HCT116 (cell line): ENCODE data around the gene LY6G5B. TPM values are rescaled to one million over a fixed set of nuclear protein-coding genes. Genes with fewer than 3 reads are reported as not detected.

Source experiments
- ATAC-seq: fragments of 200-7000 bp; cut with Tn5 transposase; 2 replicates; pipeline ENCODE4 v1.9.1; 2020; ENCODE audit warnings: mild to moderate bottlenecking, moderate library complexity
- BruUV-seq: library from RNA; stranded (reverse); fragments of 400-500 nt; replicated peaks from 2 replicates; lab custom pipeline; 2021; lab: Mats Ljungman, UMichigan
- CTCF ChIA-PET: fragments of 300-600 bp; sonication (Branson Sonifier 250); formaldehyde crosslinking; loops from one replicate; lab custom pipeline; 2021; ENCODE audit warnings: antibody characterized with exemption; lab: Charles Lee
- POLR2A ChIA-PET: fragments of 300-600, 350-600 bp; sonication (Branson Sonifier 250); formaldehyde crosslinking; loops from one replicate; lab custom pipeline; 2021; ENCODE audit warnings: antibody characterized with exemption; lab: Charles Lee
- RAD21 ChIA-PET, 2 experiments: fragments of 300-600 bp; sonication (Branson Sonifier 250); formaldehyde crosslinking; loops; one replicate each; lab custom pipeline; 2023; ENCODE audit warnings: low total read pairs in 2 of 2; ENCODE audit not compliant: uncharacterized antibody in 2 of 2, unreplicated experiment in 2 of 2, low non-redundant PET in 1 of 2; lab: Charles Lee
- DNase-seq: peaks from one replicate; pipeline ENCODE4 v3.0.0-alpha.2; 2010; ENCODE audit warnings: low read depth, low spot score
- H2AFZ ChIP-seq: fragments of 200-600 bp; shearing (Covaris generic), sonication (generic); 2 replicates; pipeline ENCODE4 v1.6.1; 2017; ENCODE audit warnings: low read depth, mixed run types, mixed read lengths, antibody characterized with exemption, low read length; ENCODE audit not compliant: poor library complexity, severe bottlenecking
- H3K27ac ChIP-seq: 2 replicates; pipeline ENCODE4 v1.5.1; 2012; ENCODE audit warnings: low read depth, low read length
- H3K27me3 ChIP-seq: fragments of 200-600 bp; sonication (generic); 2 replicates; pipeline ENCODE4 v1.6.1; 2016; ENCODE audit warnings: mixed run types, low read length, mixed read lengths; ENCODE audit not compliant: insufficient read depth
- H3K36me3 ChIP-seq, 2 experiments: fragments of 200-500 bp in 1 of 2; fragments of 200-600 bp in 1 of 2; sonication (Bioruptor generic) in 1 of 2; sonication (generic) in 1 of 2; 2 replicates each; pipeline versions ENCODE4 v1.5.1 to v1.6.1; 2014 to 2016; ENCODE audit warnings: low read length in 2 of 2, inconsistent platforms in 1 of 2, mixed read lengths in 1 of 2, mixed run types in 1 of 2; ENCODE audit not compliant: insufficient read depth in 2 of 2, control insufficient read depth in 1 of 2
- H3K4me1 ChIP-seq, 2 experiments: fragments of 200-600 bp in 1 of 2; sonication (generic) in 1 of 2; 2 replicates each; pipeline versions ENCODE4 v1.5.1 to v1.6.1; 2012 to 2017; ENCODE audit warnings: low read length in 2 of 2, inconsistent platforms in 1 of 2, mild to moderate bottlenecking in 1 of 2, mixed read lengths in 1 of 2, mixed run types in 1 of 2, moderate library complexity in 1 of 2; ENCODE audit not compliant: insufficient read depth in 2 of 2, control insufficient read depth in 1 of 2
- H3K4me2 ChIP-seq: fragments of 200-600 bp; sonication (generic); 2 replicates; pipeline ENCODE4 v1.6.1; 2017; ENCODE audit warnings: mixed run types, low read length, mixed read lengths
- H3K4me3 ChIP-seq, 2 experiments: fragments of 200-600 bp in 1 of 2; sonication (generic) in 1 of 2; replicated peaks in 1 of 2; 2 replicates each; pipeline ENCODE4 v1.5.1; 2011 to 2016; ENCODE audit warnings: low read length in 2 of 2, control low read depth in 1 of 2, low read depth in 1 of 2, mild to moderate bottlenecking in 1 of 2, mixed read lengths in 1 of 2, mixed run types in 1 of 2
- H3K79me2 ChIP-seq: fragments of 200-600 bp; sonication (generic); 2 replicates; pipeline ENCODE4 v1.6.1; 2017; ENCODE audit warnings: mild to moderate bottlenecking, mixed run types, low read length, moderate library complexity, mixed read lengths; ENCODE audit not compliant: insufficient read depth
- H3K9ac ChIP-seq: fragments of 200-600 bp; sonication (generic); 2 replicates; pipeline ENCODE4 v1.6.1; 2016; ENCODE audit warnings: low read length, mixed read lengths
- H3K9me2 ChIP-seq: fragments of 200-600 bp; sonication (generic), shearing (Covaris generic); 2 replicates; pipeline ENCODE4 v1.6.1; 2017; ENCODE audit warnings: mixed run types, mild to moderate bottlenecking, moderate library complexity; ENCODE audit not compliant: insufficient read depth
- H3K9me3 ChIP-seq, 2 experiments: fragments of 200-500 bp in 1 of 2; fragments of 200-600 bp in 1 of 2; sonication (Bioruptor generic) in 1 of 2; sonication (generic) in 1 of 2; 2 replicates each; pipeline ENCODE4 v1.6.1; 2014 to 2017; ENCODE audit warnings: low read length in 2 of 2, mixed read lengths in 2 of 2, inconsistent platforms in 1 of 2, low read depth in 1 of 2, mild to moderate bottlenecking in 1 of 2, mixed run types in 1 of 2, moderate library complexity in 1 of 2; ENCODE audit not compliant: control insufficient read depth in 1 of 2, insufficient read depth in 1 of 2
- H4K20me1 ChIP-seq: fragments of 200-600 bp; sonication (generic), shearing (Covaris generic); 2 replicates; pipeline ENCODE4 v1.6.1; 2017; ENCODE audit warnings: mixed run types, mild to moderate bottlenecking, moderate library complexity; ENCODE audit not compliant: insufficient read depth
- EZH2phosphoT487 ChIP-seq: fragments of 200-600 bp; IDR thresholded peaks from 2 replicates; pipeline ENCODE4 v1.6.1; 2018; ENCODE audit warnings: antibody characterized with exemption, borderline replicate concordance
- SRF ChIP-seq: IDR thresholded peaks from 2 replicates; pipeline ENCODE4 v1.6.1; 2012; ENCODE audit warnings: low read depth
- TCF7L2 ChIP-seq: IDR thresholded peaks from 2 replicates; pipeline ENCODE4 v1.7.0; 2011; ENCODE audit warnings: borderline replicate concordance, inconsistent platforms; ENCODE audit not compliant: insufficient read depth, insufficient read length; ENCODE audit errors: extremely low read depth
- YY1 ChIP-seq: IDR thresholded peaks from 2 replicates; pipeline ENCODE4 v1.6.1; 2011; ENCODE audit warnings: low read length, low read depth, moderate library complexity, mild to moderate bottlenecking; ENCODE audit not compliant: insufficient replicate concordance; ENCODE audit errors: extremely low read depth
- ZFX ChIP-seq: fragments of 450-650 bp; IDR thresholded peaks from 2 replicates; pipeline ENCODE4 v1.6.1; 2017
- ZNF274 ChIP-seq: fragments of 200-500 bp; sonication (Bioruptor generic); IDR thresholded peaks from 2 replicates; pipeline ENCODE4 v1.6.1; 2014; ENCODE audit warnings: mild to moderate bottlenecking, low read depth, low read length, inconsistent platforms
- intact Hi-C: fragments of 100-400 bp; cut with micrococcal nuclease; formaldehyde crosslinking; loops from 2 replicates; pipeline ENCODE4 v1.10.0; 2022
- total RNA-seq: library from RNA; stranded (reverse); gene quantifications from one replicate; pipeline ENCODE4 v1.2.1, GENCODE V29; 2021; ENCODE audit not compliant: unreplicated experiment
- TF ChIP-seq, protein P1 (sequence below): IDR thresholded peaks from 2 replicates; pipeline ENCODE4 v1.6.1; 2012; ENCODE audit warnings: low read depth

Gene LY6G5B
- total RNA-seq, 1 experiment from 2014 or later: 15.4 TPM

DNA sequence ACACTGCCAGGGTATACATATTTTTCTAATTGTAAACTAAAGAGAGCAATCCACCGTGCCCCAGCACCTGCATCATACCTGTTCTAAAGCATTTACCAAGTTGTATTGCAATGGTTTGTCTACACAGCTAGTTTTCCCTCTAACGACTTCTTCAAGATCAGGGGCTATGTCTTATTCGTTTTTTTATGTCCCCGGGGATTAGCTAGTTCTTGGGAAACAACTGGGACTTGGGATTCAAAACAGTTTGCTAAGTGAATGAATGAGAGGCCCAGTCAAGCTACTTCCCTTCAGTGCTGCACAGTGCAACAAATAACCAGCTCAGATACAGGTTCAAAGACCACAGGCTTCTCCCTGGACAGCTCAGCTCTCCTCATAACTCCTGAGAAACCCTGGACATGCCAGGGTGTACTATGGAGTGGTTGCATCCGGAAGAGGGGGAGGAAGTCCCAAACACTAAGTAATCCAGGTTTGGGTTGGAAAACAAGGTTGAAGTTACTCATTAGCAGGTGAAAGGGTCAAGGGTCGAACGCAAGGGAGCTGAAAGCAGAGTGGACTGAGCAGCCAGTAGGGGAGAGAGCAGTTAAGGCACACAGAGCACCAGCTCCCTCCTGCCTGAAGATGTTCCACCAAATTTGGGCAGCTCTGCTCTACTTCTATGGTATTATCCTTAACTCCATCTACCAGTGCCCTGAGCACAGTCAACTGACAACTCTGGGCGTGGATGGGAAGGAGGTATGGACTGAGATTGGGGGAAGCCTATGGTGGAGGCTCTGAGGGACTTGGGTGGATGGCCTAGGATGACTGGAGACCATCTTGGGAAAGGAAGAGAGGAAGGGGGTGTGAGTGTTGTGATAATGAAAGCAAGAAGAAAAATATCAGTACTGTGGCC lies 14.2 kb upstream of the LY6G5B start, which contains the start of gene APOM:
TSS of gene APOM (plus strand) at position 546 of the 889 bp plus-strand sequence. CDS start at position 619, 73 bp downstream.
- Histone ChIP-seq H3K9me2 (no peaks in the 10 kb centered on the region), H3K4me2 (no peak within 1 kb of the TSS), H3K36me3 (no peaks in the 10 kb centered on the region), H3K9me3 (no peaks in the 10 kb centered on the region), H2AFZ (no peak within 1 kb of the TSS), H3K27me3 (no peaks in the 10 kb centered on the region), H3K4me1 (peaks cover 12 to 35% of the 10 kb centered on the region in 2 experiments), H3K27ac (no peak within 1 kb of the TSS), H4K20me1 (no peaks in the 10 kb centered on the region), H3K4me3 (no peak within 1 kb of the TSS), H3K9ac (no peak within 1 kb of the TSS), H3K79me2 (peaks cover 46% of the 10 kb centered on the region)
- ATAC-seq (no peak), DNase-seq (no peak)
- ChIA-PET CTCF (no interaction called here), POLR2A (interaction anchor here (3.1 kb wide), 1 partner anchor 10 kb away, joined by 16 read pairs; the partner anchor contains the start of genes CSNK2B and GPANK1), RAD21 (no interaction called here)
- intact Hi-C loops: no loop called here
- TF ChIP-seq SRF: no peak
- TF ChIP-seq YY1: no peak
- TF ChIP-seq EZH2phosphoT487: no peak
- no peak for TF ChIP-seq TCF7L2
- TF ChIP-seq ZNF274: no peak
- TF ChIP-seq, protein P1, sequence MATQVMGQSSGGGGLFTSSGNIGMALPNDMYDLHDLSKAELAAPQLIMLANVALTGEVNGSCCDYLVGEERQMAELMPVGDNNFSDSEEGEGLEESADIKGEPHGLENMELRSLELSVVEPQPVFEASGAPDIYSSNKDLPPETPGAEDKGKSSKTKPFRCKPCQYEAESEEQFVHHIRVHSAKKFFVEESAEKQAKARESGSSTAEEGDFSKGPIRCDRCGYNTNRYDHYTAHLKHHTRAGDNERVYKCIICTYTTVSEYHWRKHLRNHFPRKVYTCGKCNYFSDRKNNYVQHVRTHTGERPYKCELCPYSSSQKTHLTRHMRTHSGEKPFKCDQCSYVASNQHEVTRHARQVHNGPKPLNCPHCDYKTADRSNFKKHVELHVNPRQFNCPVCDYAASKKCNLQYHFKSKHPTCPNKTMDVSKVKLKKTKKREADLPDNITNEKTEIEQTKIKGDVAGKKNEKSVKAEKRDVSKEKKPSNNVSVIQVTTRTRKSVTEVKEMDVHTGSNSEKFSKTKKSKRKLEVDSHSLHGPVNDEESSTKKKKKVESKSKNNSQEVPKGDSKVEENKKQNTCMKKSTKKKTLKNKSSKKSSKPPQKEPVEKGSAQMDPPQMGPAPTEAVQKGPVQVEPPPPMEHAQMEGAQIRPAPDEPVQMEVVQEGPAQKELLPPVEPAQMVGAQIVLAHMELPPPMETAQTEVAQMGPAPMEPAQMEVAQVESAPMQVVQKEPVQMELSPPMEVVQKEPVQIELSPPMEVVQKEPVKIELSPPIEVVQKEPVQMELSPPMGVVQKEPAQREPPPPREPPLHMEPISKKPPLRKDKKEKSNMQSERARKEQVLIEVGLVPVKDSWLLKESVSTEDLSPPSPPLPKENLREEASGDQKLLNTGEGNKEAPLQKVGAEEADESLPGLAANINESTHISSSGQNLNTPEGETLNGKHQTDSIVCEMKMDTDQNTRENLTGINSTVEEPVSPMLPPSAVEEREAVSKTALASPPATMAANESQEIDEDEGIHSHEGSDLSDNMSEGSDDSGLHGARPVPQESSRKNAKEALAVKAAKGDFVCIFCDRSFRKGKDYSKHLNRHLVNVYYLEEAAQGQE: no peak
- no peak for TF ChIP-seq ZFX
- no TSS peak for BruUV-seq
